Osteoblast (primary cell): Measurements from ENCODE around the gene NID2. TPM values are rescaled to one million over a fixed set of nuclear protein-coding genes. Genes with fewer than 3 reads are reported as not detected.

Source experiments
- DNase-seq: peaks from one replicate; pipeline ENCODE4 v3.0.0; 2011; ENCODE audit warnings: low spot score, mixed read lengths; ENCODE audit not compliant: insufficient read length; ENCODE audit errors: missing footprints
- H2AFZ ChIP-seq: 2 replicates; pipeline ENCODE4 v1.6.0; 2011; ENCODE audit warnings: mild to moderate bottlenecking, low read length
- H3K27ac ChIP-seq: 2 replicates; pipeline ENCODE4 v1.5.1; 2011; ENCODE audit warnings: mild to moderate bottlenecking, low read depth, low read length, moderate library complexity
- H3K27me3 ChIP-seq: 2 replicates; pipeline ENCODE4 v1.6.0; 2012; ENCODE audit warnings: mild to moderate bottlenecking, control low read depth, inconsistent platforms, low read length, moderate library complexity; ENCODE audit not compliant: insufficient read depth
- H3K36me3 ChIP-seq: 2 replicates; pipeline ENCODE4 v1.5.1; 2011; ENCODE audit warnings: mild to moderate bottlenecking, low read length, control low read depth, moderate library complexity; ENCODE audit not compliant: insufficient read depth
- H3K4me1 ChIP-seq: 2 replicates; pipeline ENCODE4 v1.5.1; 2011; ENCODE audit warnings: mild to moderate bottlenecking, low read length, control low read depth, moderate library complexity; ENCODE audit not compliant: insufficient read depth
- H3K4me2 ChIP-seq: 2 replicates; pipeline ENCODE4 v1.6.0; 2011; ENCODE audit warnings: mild to moderate bottlenecking, low read length; ENCODE audit not compliant: insufficient read depth
- H3K4me3 ChIP-seq: fragments of 200-600 bp; sonication (generic); 3 replicates; pipeline ENCODE4 v1.5.1; 2012; ENCODE audit warnings: mild to moderate bottlenecking, low read length, inconsistent platforms; ENCODE audit not compliant: insufficient read depth
- H3K79me2 ChIP-seq: 2 replicates; pipeline ENCODE4 v1.6.0; 2012; ENCODE audit warnings: mild to moderate bottlenecking, low read length, control low read depth, inconsistent platforms; ENCODE audit not compliant: insufficient read depth
- H3K9me3 ChIP-seq: 2 replicates; pipeline ENCODE4 v1.5.1; 2011; ENCODE audit warnings: low read depth, low read length, control low read depth
- H4K20me1 ChIP-seq: 2 replicates; pipeline ENCODE4 v1.6.0; 2012; ENCODE audit warnings: mild to moderate bottlenecking, low read length, control low read depth; ENCODE audit not compliant: insufficient read depth
- total RNA-seq: library from RNA; depleted of rRNA; stranded (reverse); fragments of >200 nt; gene quantifications from 2 replicates; pipeline ENCODE4 v1.2.3, GENCODE V29; 2012
- TF ChIP-seq, protein P1 (sequence below): IDR thresholded peaks from 2 replicates; pipeline ENCODE4 v1.5.1; 2011; ENCODE audit warnings: mild to moderate bottlenecking, low read depth, low read length, moderate library complexity; ENCODE audit errors: extremely low read depth

Gene NID2
- total RNA-seq, 1 donor = 141 TPM

DNA sequence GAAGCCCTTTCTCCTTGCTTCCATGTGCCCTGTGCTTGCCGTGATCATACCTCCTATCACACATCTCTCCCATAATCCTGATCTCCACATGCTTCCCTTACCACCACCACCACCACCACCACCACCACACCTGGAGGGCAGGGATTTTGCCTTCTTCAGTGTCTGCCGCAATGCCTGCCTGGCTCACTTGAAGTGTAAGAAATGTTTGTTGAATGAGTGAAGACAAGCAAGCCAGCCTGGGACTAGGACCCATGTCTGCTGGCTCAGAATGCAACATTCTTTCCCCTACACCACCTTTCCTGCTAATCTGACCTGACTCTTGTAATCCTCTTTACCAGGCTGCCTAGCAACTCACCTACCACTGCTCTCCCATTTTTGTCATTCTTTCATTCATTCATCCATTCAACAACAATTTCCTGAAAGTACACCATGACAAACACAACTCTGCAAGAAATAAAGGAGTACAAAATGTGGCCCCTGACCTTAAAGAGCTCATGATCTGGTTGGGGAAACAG is 3.5 kb upstream of the NID2 start:
- H3K4me1 ChIP-seq = peaks cover 66% of the 10 kb centered on the region
- no peak overlapping the region for H3K4me2 ChIP-seq
- peak overlapping the region; percentile 14 for H3K27ac ChIP-seq

DNA sequence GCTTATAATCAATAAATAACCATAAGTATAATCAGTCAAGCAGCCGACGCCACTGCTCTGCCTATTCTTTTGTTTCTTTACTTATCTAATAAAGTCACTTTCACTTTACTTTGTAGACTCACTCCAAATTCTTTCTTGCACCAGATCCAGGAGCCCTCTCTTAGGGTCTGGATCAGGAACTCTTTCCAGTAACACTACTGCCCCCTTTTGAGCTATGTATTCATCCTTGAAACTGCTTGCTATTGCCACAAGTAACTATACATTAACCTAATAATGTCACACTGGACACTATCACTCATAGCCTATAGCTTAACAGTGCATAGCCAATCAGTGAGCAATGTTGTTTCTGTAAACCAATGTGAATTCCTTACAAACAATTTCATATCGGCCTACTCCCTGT is 2.8 kb upstream of the NID2 start:
- Histone ChIP-seq H3K4me1 (peaks cover 64% of the 10 kb centered on the region), H3K9me3 (no peaks in the 10 kb centered on the region), H3K36me3 (peaks cover 3% of the 10 kb centered on the region), H3K4me3 (no peak overlapping the region), H3K4me2 (no peak overlapping the region), H3K79me2 (peaks cover 21% of the 10 kb centered on the region), H4K20me1 (no peaks in the 10 kb centered on the region), H3K27me3 (no peaks in the 10 kb centered on the region), H2AFZ (no peak overlapping the region), H3K27ac (no peak overlapping the region)
- TF ChIP-seq, protein P1, sequence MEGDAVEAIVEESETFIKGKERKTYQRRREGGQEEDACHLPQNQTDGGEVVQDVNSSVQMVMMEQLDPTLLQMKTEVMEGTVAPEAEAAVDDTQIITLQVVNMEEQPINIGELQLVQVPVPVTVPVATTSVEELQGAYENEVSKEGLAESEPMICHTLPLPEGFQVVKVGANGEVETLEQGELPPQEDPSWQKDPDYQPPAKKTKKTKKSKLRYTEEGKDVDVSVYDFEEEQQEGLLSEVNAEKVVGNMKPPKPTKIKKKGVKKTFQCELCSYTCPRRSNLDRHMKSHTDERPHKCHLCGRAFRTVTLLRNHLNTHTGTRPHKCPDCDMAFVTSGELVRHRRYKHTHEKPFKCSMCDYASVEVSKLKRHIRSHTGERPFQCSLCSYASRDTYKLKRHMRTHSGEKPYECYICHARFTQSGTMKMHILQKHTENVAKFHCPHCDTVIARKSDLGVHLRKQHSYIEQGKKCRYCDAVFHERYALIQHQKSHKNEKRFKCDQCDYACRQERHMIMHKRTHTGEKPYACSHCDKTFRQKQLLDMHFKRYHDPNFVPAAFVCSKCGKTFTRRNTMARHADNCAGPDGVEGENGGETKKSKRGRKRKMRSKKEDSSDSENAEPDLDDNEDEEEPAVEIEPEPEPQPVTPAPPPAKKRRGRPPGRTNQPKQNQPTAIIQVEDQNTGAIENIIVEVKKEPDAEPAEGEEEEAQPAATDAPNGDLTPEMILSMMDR = peak; percentile 35
- DNase-seq = peak; percentile 42

More for the DNA sequence above, 3.5 kb upstream of the NID2 start:
- no peaks in the 10 kb centered on the region for H4K20me1 ChIP-seq
- H2AFZ ChIP-seq = no peak overlapping the region
- H3K36me3 ChIP-seq = no peaks in the 10 kb centered on the region
- no peaks in the 10 kb centered on the region for H3K27me3 ChIP-seq
- no peak for DNase-seq
- TF ChIP-seq, protein P1 = no peak
- H3K9me3 ChIP-seq = no peaks in the 10 kb centered on the region
- H3K4me3 ChIP-seq = no peak overlapping the region
- H3K79me2 ChIP-seq = peaks cover 14% of the 10 kb centered on the region

DNA sequence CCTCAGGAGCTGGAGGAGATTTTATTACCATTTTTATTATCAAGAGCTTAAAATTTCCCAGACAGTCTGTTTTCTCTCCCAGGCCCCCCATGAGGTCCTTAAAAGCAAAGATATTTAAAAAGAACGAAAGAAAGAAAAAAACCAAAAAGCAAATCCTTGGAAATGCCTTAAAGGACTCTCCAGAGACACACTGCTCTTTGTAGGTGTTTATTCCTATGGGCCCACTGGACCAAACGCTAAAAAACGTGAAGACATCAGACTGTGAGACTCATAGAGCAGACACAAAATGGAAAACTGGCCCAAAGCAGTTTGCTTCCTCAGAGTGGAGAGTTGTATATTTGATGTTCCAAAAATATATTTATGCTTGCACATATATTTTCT is 1.2 kb upstream of the NID2 start:
- no peaks in the 10 kb centered on the region for H4K20me1 ChIP-seq
- H2AFZ ChIP-seq = peak overlapping the region; percentile 81
- H3K79me2 ChIP-seq = peaks cover 24% of the 10 kb centered on the region
- H3K4me3 ChIP-seq = peak overlapping the region; percentile 85
- peak; percentile 35 for DNase-seq
- peak overlapping the region; percentile 96 for H3K4me2 ChIP-seq
- peaks cover 7% of the 10 kb centered on the region for H3K36me3 ChIP-seq
- H3K4me1 ChIP-seq = peaks cover 51% of the 10 kb centered on the region
- no peaks in the 10 kb centered on the region for H3K27me3 ChIP-seq
- TF ChIP-seq, protein P1 = no peak
- no peaks in the 10 kb centered on the region for H3K9me3 ChIP-seq
- H3K27ac ChIP-seq = peak overlapping the region; percentile 79

DNA sequence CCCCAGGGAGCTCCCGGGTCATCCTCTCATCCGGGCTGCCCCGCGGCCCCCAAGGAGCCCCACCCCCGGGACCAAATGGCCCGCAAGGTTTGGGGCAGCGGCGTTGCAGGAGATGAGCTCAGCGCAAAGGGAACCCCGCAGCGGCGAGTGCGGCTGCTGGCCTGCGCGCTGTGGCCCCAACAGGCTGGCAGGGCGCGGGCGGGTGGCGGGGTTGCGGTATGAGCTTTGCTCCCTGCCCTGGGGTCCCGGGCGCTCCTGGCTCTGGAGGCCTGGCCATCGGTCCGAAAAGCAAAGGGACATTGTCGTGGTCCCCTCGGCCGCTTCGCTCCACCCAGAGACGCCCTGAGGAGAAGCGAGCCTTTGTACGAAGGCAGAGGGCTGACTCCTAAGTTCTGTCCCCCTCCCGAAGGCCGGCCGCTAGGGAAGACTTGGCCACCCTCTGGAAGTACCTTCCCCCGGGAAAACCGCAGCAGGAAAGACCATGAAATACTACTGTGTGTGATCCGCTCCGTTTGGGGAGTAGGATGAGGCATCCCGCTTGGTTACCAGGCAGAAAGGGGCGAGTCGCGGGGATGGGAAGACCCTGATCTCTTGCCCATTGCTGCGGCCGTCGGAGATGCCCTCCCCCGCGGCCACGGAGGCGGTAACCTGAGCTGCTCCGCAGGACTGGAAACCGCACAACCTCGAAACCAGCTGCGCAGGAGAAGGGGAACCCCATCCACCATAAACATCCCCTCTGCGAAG is 620 bp upstream of the NID2 start:
- H3K27ac ChIP-seq = peak overlapping the region; percentile 79
- H2AFZ ChIP-seq = peak overlapping the region; percentile 81
- TF ChIP-seq, protein P1 = peak; percentile 9
- peak overlapping the region; percentile 96 for H3K4me2 ChIP-seq
- peak; percentile 31 for DNase-seq
- peak overlapping the region; percentile 85 for H3K4me3 ChIP-seq
- H4K20me1 ChIP-seq = no peaks in the 10 kb centered on the region
- H3K36me3 ChIP-seq = peaks cover 7% of the 10 kb centered on the region
- peaks cover 51% of the 10 kb centered on the region for H3K4me1 ChIP-seq
- peaks cover 27% of the 10 kb centered on the region for H3K79me2 ChIP-seq
- no peaks in the 10 kb centered on the region for H3K27me3 ChIP-seq
- no peaks in the 10 kb centered on the region for H3K9me3 ChIP-seq
